GM23338 (cell line): ENCODE measurements around the gene KCNMA1. TPM values are rescaled to one million over a fixed set of nuclear protein-coding genes. Genes with fewer than 3 reads are reported as not detected.

ENCODE experiments used
- ATAC-seq: fragments of 200-7000 bp; cut with Tn5 transposase; 3 replicates; pipeline ENCODE4 v1.9.1; 2020
- DNase-seq: peaks from one replicate; pipeline ENCODE4 v3.0.0-alpha.2; 2015; ENCODE audit warnings: low spot score
- H2AFZ ChIP-seq: fragments of 200-600 bp; sonication (generic); 2 replicates; pipeline ENCODE4 v1.8.0; 2016; ENCODE audit warnings: antibody characterized with exemption, mild to moderate bottlenecking, moderate library complexity
- H3F3A ChIP-seq: fragments of 200-600 bp; sonication (generic); replicated peaks from 2 replicates; pipeline ENCODE4 v1.8.0; 2017; ENCODE audit warnings: antibody characterized with exemption, mixed run types, low read depth
- H3K27ac ChIP-seq: fragments of 200-600 bp; sonication (generic); 2 replicates; pipeline ENCODE4 v1.6.1; 2016; ENCODE audit warnings: low read depth
- H3K27me3 ChIP-seq: fragments of 200-600 bp; sonication (generic); 2 replicates; pipeline ENCODE4 v1.8.0; 2016; ENCODE audit warnings: mild to moderate bottlenecking, mixed run types, moderate library complexity; ENCODE audit not compliant: insufficient read depth
- H3K36me3 ChIP-seq: fragments of 200-600 bp; sonication (generic); 2 replicates; pipeline ENCODE4 v1.8.0; 2016; ENCODE audit warnings: mild to moderate bottlenecking; ENCODE audit not compliant: insufficient read depth
- H3K4me1 ChIP-seq: fragments of 200-600 bp; sonication (generic); 2 replicates; pipeline ENCODE4 v1.8.0; 2016; ENCODE audit warnings: mild to moderate bottlenecking, moderate library complexity; ENCODE audit not compliant: insufficient read depth
- H3K4me2 ChIP-seq: fragments of 200-600 bp; sonication (generic); 2 replicates; pipeline ENCODE4 v1.7.1; 2017; ENCODE audit warnings: mixed run types
- H3K4me3 ChIP-seq: fragments of 200-600 bp; sonication (generic); 2 replicates; pipeline ENCODE4 v1.6.1; 2016; ENCODE audit warnings: mixed run types
- H3K79me2 ChIP-seq: fragments of 200-600 bp; sonication (generic); replicated peaks from 2 replicates; pipeline ENCODE4 v1.8.0; 2017; ENCODE audit warnings: mild to moderate bottlenecking; ENCODE audit not compliant: insufficient read depth
- H3K9me2 ChIP-seq: fragments of 200-600 bp; sonication (generic); 2 replicates; pipeline ENCODE4 v1.8.0; 2017; ENCODE audit not compliant: insufficient read depth
- H4K20me1 ChIP-seq: fragments of 200-600 bp; sonication (generic); replicated peaks from 2 replicates; pipeline ENCODE4 v1.8.0; 2017; ENCODE audit warnings: mild to moderate bottlenecking; ENCODE audit not compliant: insufficient read depth
- H3K27ac Mint-ChIP-seq: 2 replicates; pipeline ENCODE4 v1.8.0; 2020; ENCODE audit warnings: inconsistent platforms, mild to moderate bottlenecking, moderate library complexity, mixed read lengths
- H3K27me3 Mint-ChIP-seq: 3 replicates; pipeline ENCODE4 v1.8.0; 2022; ENCODE audit warnings: low read depth, mild to moderate bottlenecking, moderate library complexity, mixed read lengths, inconsistent platforms; ENCODE audit not compliant: insufficient read depth, poor library complexity
- H3K36me3 Mint-ChIP-seq: 3 replicates; pipeline ENCODE4 v1.8.0; 2021; ENCODE audit warnings: low read depth, mild to moderate bottlenecking, inconsistent platforms, moderate library complexity, mixed read lengths
- H3K4me1 Mint-ChIP-seq: 3 replicates; pipeline ENCODE4 v1.8.0; 2020; ENCODE audit warnings: mild to moderate bottlenecking, inconsistent platforms, mixed read lengths
- H3K4me3 Mint-ChIP-seq: 3 replicates; pipeline ENCODE4 v1.8.0; 2021; ENCODE audit warnings: moderate library complexity, mild to moderate bottlenecking, inconsistent platforms, mixed read lengths
- H3K9me3 Mint-ChIP-seq: 3 replicates; pipeline ENCODE4 v1.8.0; 2020; ENCODE audit warnings: moderate library complexity, mild to moderate bottlenecking, inconsistent platforms, mixed read lengths
- CREB1 ChIP-seq: fragments of 250-450 bp; sonication (Bioruptor Pico); IDR thresholded peaks from 2 replicates; pipeline ENCODE4 v1.5.0; 2020; ENCODE audit warnings: low read depth, mild to moderate bottlenecking, moderate library complexity
- CTCF ChIP-seq, 2 experiments: fragments of 200-600 bp in 1 of 2; sonication (generic) in 1 of 2; conservative IDR thresholded peaks; 2 replicates each; pipeline versions ENCODE4 v1.5.1 to v1.6.1; 2016 to 2017; ENCODE audit warnings: antibody characterized with exemption in 2 of 2, low read depth in 2 of 2, mild to moderate bottlenecking in 2 of 2, moderate library complexity in 1 of 2
- ETS1 ChIP-seq: IDR thresholded peaks from 2 replicates; pipeline ENCODE4 v1.6.1; 2016; ENCODE audit warnings: antibody characterized with exemption
- EZH2 ChIP-seq: fragments of 200-600 bp; sonication (generic); IDR thresholded peaks from one replicate; pipeline ENCODE4 v1.8.0; 2017; ENCODE audit warnings: antibody characterized with exemption, mild to moderate bottlenecking, low read depth; ENCODE audit not compliant: unreplicated experiment
- EZH2phosphoT487 ChIP-seq: fragments of 200-600 bp; sonication (generic); IDR thresholded peaks from one replicate; pipeline ENCODE4 v1.8.1; 2018; ENCODE audit warnings: antibody characterized with exemption; ENCODE audit not compliant: unreplicated experiment
- JUNB ChIP-seq: IDR thresholded peaks from one replicate; pipeline ENCODE4 v1.6.1; 2016; ENCODE audit warnings: antibody characterized with exemption; ENCODE audit not compliant: unreplicated experiment
- NANOG ChIP-seq: IDR thresholded peaks from 2 replicates; pipeline ENCODE4 v1.6.1; 2016; ENCODE audit warnings: antibody characterized with exemption, borderline replicate concordance
- REST ChIP-seq: IDR thresholded peaks from one replicate; pipeline ENCODE4 v1.6.1; 2018; ENCODE audit warnings: antibody characterized with exemption; ENCODE audit not compliant: unreplicated experiment
- STAT1 ChIP-seq: IDR thresholded peaks from one replicate; pipeline ENCODE4 v1.6.1; 2016; ENCODE audit warnings: antibody characterized with exemption; ENCODE audit not compliant: unreplicated experiment
- ZNF114 ChIP-seq: fragments of 250-450 bp; sonication (Bioruptor Pico); IDR thresholded peaks from 2 replicates; pipeline ENCODE4 v1.5.0; 2020; ENCODE audit warnings: mild to moderate bottlenecking, moderate library complexity
- ZNF331 ChIP-seq: fragments of 250-450 bp; sonication (Bioruptor Pico); IDR thresholded peaks from 2 replicates; pipeline ENCODE4 v1.5.0; 2020; ENCODE audit warnings: low read depth, mild to moderate bottlenecking, moderate library complexity
- ZNF462 ChIP-seq: fragments of 250-450 bp; sonication (Bioruptor Pico); IDR thresholded peaks from 2 replicates; pipeline ENCODE4 v1.5.0; 2020; ENCODE audit warnings: mild to moderate bottlenecking, moderate library complexity
- polyA plus RNA-seq: library from polyadenylated mRNA; unstranded; fragments of >200 nt; fragmentation: Nextera tagmentation; extraction: Ambion mirVana; gene quantifications from 2 replicates; pipeline ENCODE4 v1.2.1, GENCODE V29; 2016
- total RNA-seq: library from RNA; depleted of rRNA; stranded (reverse); fragments of >200 nt; shearing (Covaris generic); gene quantifications from 2 replicates; pipeline ENCODE4 v1.2.3, GENCODE V29; 2014

Gene KCNMA1
- total and polyA plus RNA-seq, 2 experiments from 2014 or later: 8.2 to 9.0 TPM

- TF ChIP-seq ZNF331 (CRISPR knock-in tag) (no peak), ZNF114 (CRISPR knock-in tag) (no peak), EZH2 (no peak), CTCF (conservative IDR thresholded peaks at IDR 0.05; ENCODE audit: low read depth in 2 of 2) (no peak), EZH2phosphoT487 (no peak), REST (no peak)
Observed at GRCh38 chr10:76864922-76865321, 772.7 kb downstream of the KCNMA1 start (continued).

- H3K4me2 ChIP-seq: no peak overlapping the region
- Mint-ChIP-seq H3K4me3 (no peak overlapping the region), H3K9me3 (peaks cover 2% of the 10 kb centered on the region; the same call in 1 of the 3 replicates), H3K36me3 (no peaks in the 10 kb centered on the region), H3K27ac (no peak overlapping the region), H3K27me3 (no peaks in the 10 kb centered on the region), H3K4me1 (no peaks in the 10 kb centered on the region)
- H2AFZ ChIP-seq: no peak overlapping the region
- H3K79me2 ChIP-seq: no peaks in the 10 kb centered on the region
- H3K36me3 ChIP-seq: no peaks in the 10 kb centered on the region
- no peaks in the 10 kb centered on the region for H3F3A ChIP-seq
- no peak overlapping the region for H3K27ac ChIP-seq
- no peaks in the 10 kb centered on the region for H4K20me1 ChIP-seq
- DNase-seq (no peak), ATAC-seq (no peak)
- H3K27me3 ChIP-seq: no peaks in the 10 kb centered on the region
- no peaks in the 10 kb centered on the region for H3K4me1 ChIP-seq
- no peak overlapping the region for H3K4me3 ChIP-seq
- H3K9me2 ChIP-seq: peaks cover 6% of the 10 kb centered on the region; the same call in 1 of the 2 replicates
- TF ChIP-seq EZH2phosphoT487: no peak
- no peak for TF ChIP-seq NANOG
- TF ChIP-seq ZNF331 (CRISPR knock-in tag): no peak
- TF ChIP-seq ETS1: no peak
- TF ChIP-seq EZH2: no peak
- TF ChIP-seq CREB1 (CRISPR knock-in tag): no peak
- no peak for TF ChIP-seq ZNF462 (CRISPR knock-in tag)
- no peak for TF ChIP-seq JUNB
- TF ChIP-seq STAT1: no peak
Observed at GRCh38 chr10:76858721-76859120, 778.9 kb downstream of the KCNMA1 start.
